ENCODE measurements around the gene RAD23B.
"Not testable (repeated sequence)": the region's sequence is repeated elsewhere in the genome, so short reads cannot be mapped to it uniquely, and the experiment has no call there.

Gene RAD23B

DNA sequence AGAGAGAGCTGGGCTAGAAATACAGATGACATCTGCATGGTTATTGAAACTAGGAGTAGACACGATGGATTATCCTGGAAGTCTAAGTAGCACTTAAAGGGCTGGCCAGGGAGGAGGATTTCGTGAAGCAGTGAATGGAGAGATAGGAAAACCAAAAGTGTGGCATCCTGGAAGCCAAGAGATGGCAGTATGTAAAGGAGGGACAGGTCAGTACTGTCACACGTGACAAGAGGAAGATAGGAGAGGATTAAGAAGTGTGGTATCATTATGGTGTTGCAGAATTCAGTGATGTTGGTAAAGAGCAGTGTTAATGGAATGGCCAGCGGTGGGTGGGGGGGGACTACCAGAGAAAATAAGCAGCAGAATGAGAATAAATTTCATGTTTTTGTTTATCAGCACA, 11.7 kb downstream of the RAD23B start:
- ChIA-PET CTCF (no interaction called here), POLR2A (ENCODE audit: low non-redundant PET) (no interaction called here)
- no peak overlapping the region for H3K27ac ChIP-seq
- DNase-seq (ENCODE audit: low spot score), result no peak
- TF ChIP-seq, protein P1, sequence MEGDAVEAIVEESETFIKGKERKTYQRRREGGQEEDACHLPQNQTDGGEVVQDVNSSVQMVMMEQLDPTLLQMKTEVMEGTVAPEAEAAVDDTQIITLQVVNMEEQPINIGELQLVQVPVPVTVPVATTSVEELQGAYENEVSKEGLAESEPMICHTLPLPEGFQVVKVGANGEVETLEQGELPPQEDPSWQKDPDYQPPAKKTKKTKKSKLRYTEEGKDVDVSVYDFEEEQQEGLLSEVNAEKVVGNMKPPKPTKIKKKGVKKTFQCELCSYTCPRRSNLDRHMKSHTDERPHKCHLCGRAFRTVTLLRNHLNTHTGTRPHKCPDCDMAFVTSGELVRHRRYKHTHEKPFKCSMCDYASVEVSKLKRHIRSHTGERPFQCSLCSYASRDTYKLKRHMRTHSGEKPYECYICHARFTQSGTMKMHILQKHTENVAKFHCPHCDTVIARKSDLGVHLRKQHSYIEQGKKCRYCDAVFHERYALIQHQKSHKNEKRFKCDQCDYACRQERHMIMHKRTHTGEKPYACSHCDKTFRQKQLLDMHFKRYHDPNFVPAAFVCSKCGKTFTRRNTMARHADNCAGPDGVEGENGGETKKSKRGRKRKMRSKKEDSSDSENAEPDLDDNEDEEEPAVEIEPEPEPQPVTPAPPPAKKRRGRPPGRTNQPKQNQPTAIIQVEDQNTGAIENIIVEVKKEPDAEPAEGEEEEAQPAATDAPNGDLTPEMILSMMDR (conservative IDR thresholded peaks at IDR 0.05; ENCODE audit: low read depth), result no peak

DNA sequence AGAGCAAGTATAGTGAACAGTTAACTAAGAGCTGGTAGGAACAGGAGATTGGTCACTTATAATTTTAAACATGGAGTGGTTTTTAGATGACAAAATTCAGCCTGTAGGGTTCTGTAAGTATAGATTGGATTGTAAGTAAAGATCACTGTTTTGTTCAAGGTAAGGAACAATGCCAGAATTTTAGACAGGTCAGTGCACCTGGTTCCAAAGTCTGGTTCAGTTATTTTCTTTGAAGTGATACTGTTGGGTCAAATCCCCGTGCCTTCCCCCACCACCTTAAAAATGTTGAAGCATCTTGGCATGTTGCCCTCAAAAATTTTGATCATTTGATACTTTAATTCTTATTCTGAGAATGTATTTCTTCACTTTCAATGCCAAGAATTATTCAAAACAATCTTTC, 12.9 kb downstream of the RAD23B start:
- H3K27ac ChIP-seq, result no peak overlapping the region
- ChIA-PET CTCF (interaction anchor here (0.5 to 0.6 kb wide), 2 partner anchors 225 to 1001 kb away, joined by 3 to 5 read pairs; no protein-coding TSS in a partner anchor), POLR2A (ENCODE audit: low non-redundant PET) (interaction anchor here (0.6 kb wide), 2 partner anchors 193 to 544 kb away, joined by 3 to 4 read pairs; no protein-coding TSS in a partner anchor)
- TF ChIP-seq, protein P1 (conservative IDR thresholded peaks at IDR 0.05; ENCODE audit: low read depth), result no peak
- DNase-seq (ENCODE audit: low spot score), result no peak

DNA sequence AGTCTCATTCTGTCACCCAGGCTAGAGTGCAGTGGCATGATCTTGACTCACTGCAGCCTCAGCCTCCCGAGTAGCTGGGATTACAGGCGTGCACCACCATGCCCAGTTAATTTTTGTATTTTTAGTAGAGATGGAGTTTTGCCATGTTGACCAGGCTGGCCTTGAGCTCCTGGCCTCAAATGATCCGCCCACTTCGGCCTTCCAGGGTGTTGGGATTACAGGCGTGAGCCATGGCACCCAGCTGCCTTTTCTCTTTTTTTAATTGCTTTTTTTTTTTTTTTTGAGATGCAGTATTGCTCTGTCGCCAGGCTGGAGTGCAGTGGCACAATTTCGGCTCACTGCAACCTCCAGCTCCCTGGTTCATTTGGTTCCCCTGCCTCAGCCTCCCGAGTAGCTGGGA, 13.5 kb downstream of the RAD23B start:
- peak overlapping the region; percentile 11; the same call in 1 of the 2 replicates for H3K27ac ChIP-seq
- DNase-seq (ENCODE audit: low spot score), result not testable (repeated sequence)
- CTCF ChIA-PET, result interaction anchor here (0.6 kb wide), 2 partner anchors 136 to 224 kb away, joined by 3 read pairs; no protein-coding TSS in a partner anchor
- POLR2A ChIA-PET (ENCODE audit: low non-redundant PET), result interaction anchor here (0.6 kb wide), 2 partner anchors 192 to 545 kb away, joined by 3 to 4 read pairs; no protein-coding TSS in a partner anchor

DNA sequence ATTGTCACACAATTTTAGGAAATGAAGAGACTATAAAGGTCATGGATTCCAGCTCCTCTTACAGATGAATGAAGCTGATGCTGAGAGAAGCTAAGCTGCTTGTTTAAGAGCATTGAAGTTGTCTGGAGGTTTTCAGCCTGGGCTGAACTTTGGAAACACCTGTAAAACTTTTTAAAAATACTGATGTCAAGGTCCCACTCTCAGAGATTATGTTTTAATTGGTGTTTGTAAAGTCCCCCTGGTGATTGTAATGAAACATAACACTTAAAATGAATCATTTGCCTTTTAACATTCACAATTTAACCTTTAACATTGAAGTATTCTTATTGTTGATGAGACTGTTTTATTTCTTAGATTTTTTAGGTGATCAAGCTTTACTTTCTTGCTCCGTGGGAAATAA, 16.4 kb downstream of the RAD23B start:
- ChIA-PET CTCF (interaction anchor here (0.6 to 1.3 kb wide), 5 partner anchors 13 to 86 kb away, joined by 3 to 6 read pairs (median 4); no protein-coding TSS in a partner anchor), POLR2A (ENCODE audit: low non-redundant PET) (no interaction called here)
- DNase-seq (ENCODE audit: low spot score), result peak; percentile 51
- no peak overlapping the region for H3K27ac ChIP-seq
- TF ChIP-seq, protein P1 (conservative IDR thresholded peaks at IDR 0.05; ENCODE audit: low read depth), result 0 out of 2 replicates have a peak, but pooled peaks have one; percentile 25

DNA sequence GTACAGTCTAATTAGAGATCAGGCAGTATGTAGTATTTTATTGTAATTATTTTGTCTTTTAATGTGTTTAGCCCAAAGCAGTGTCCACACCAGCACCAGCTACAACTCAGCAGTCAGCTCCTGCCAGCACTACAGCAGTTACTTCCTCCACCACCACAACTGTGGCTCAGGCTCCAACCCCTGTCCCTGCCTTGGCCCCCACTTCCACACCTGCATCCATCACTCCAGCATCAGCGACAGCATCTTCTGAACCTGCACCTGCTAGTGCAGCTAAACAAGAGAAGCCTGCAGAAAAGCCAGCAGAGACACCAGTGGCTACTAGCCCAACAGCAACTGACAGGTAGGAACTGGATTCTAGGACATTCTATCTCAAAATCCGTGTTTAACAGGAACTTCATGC, 23.2 kb downstream of the RAD23B start:
- no peak for DNase-seq (ENCODE audit: low spot score)
- CTCF ChIA-PET, result interaction anchor here (0.6 to 0.7 kb wide), 2 partner anchors 30 to 101 kb away, joined by 5 to 7 read pairs; no protein-coding TSS in a partner anchor
- POLR2A ChIA-PET (ENCODE audit: low non-redundant PET), result no interaction called here

DNA sequence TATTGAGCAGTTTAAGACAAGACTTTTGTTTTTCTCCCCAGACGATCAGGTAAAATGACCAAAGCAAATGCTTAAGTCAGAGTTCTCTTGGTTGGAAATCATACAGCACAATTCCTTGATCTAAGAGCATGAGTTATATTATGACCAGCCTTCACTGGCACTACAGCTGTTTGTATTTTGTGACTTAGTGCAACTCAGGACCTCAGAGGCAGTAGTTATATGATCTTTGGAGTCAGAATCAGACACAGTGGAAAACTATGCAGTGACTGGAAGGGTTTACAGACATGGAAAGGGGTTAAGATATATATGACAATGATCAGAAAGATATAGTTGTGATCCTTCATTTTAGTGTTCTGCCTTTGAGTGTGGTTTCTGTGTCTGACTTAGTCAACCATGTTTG, 24.3 kb downstream of the RAD23B start:
- H3K27ac ChIP-seq, result no peak overlapping the region
- TF ChIP-seq, protein P1 (conservative IDR thresholded peaks at IDR 0.05; ENCODE audit: low read depth), result no peak
- ChIA-PET POLR2A (ENCODE audit: low non-redundant PET) (no interaction called here), CTCF (no interaction called here)
- DNase-seq (ENCODE audit: low spot score), result no peak

More for the DNA sequence above, 23.2 kb downstream of the RAD23B start:
- TF ChIP-seq, protein P1 (conservative IDR thresholded peaks at IDR 0.05; ENCODE audit: low read depth), result no peak
- H3K27ac ChIP-seq, result no peak overlapping the region

DNA sequence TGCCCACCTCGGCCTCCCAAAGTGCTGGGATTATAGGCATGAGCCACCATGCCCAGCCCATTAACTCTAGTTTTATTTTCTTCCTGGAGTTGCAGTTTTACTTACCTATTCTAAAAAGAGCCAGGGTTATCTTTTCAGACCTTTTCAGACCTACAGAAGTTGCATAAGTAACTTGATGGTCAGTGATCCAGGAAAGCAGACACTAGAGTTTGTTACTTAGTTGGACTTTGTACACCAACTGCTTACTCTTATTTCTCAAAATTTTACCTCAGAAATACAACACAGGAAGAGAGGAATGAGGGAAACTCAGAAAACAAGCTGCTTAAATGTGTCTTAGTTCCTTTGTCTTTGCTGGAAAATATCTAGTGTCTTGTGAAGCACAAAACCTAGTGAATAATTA, 25.4 kb downstream of the RAD23B start:
- POLR2A ChIA-PET (ENCODE audit: low non-redundant PET), result interaction anchor here (0.7 kb wide), 1 partner anchor 13 kb away, joined by 3 read pairs; no protein-coding TSS in a partner anchor
- CTCF ChIA-PET, result interaction anchor here (0.7 kb wide), 1 partner anchor 793 kb away, joined by 3 read pairs; no protein-coding TSS in a partner anchor
- TF ChIP-seq, protein P1 (conservative IDR thresholded peaks at IDR 0.05; ENCODE audit: low read depth), result no peak

More for the DNA sequence above, 25.4 kb downstream of the RAD23B start:
- DNase-seq (ENCODE audit: low spot score), result no peak
- H3K27ac ChIP-seq, result no peak overlapping the region

All from RWPE1 (cell line).